SJCRH30 (cell line): Measurements from ENCODE around the gene FBXO39. TPM values are rescaled to one million over a fixed set of nuclear protein-coding genes. Genes with fewer than 3 reads are reported as not detected.
A peak's percentile ranks its signal among the peaks of the same experiment; 100 is the strongest.
"Not testable (repeated sequence)": the region's sequence is repeated elsewhere in the genome, so short reads cannot be mapped to it uniquely, and the experiment has no call there.

Experiments used
- DNase-seq, 2 experiments: peaks; one replicate each; pipeline ENCODE4 v3.0.0-alpha.2; 2015 to 2020
- H3K27ac ChIP-seq: fragments of 250-450 bp; sonication (Bioruptor Pico); 2 replicates; pipeline ENCODE4 v1.5.1; 2020; ENCODE audit warnings: mild to moderate bottlenecking, moderate library complexity
- H3K27me3 ChIP-seq: fragments of 250-450 bp; sonication (Bioruptor Pico); 2 replicates; pipeline ENCODE4 v1.5.1; 2020; ENCODE audit warnings: mild to moderate bottlenecking, moderate library complexity
- H3K36me3 ChIP-seq: fragments of 250-450 bp; sonication (Bioruptor Pico); 2 replicates; pipeline ENCODE4 v1.5.1; 2020; ENCODE audit warnings: mild to moderate bottlenecking, moderate library complexity
- H3K4me1 ChIP-seq: fragments of 250-450 bp; sonication (Bioruptor Pico); 2 replicates; pipeline ENCODE4 v1.5.1; 2020; ENCODE audit warnings: mild to moderate bottlenecking, moderate library complexity
- H3K4me3 ChIP-seq: fragments of 250-450 bp; sonication (Bioruptor Pico); 2 replicates; pipeline ENCODE4 v1.5.1; 2020; ENCODE audit warnings: mild to moderate bottlenecking, moderate library complexity
- H3K9me3 ChIP-seq: fragments of 250-450 bp; sonication (Bioruptor Pico); replicated peaks from 2 replicates; pipeline ENCODE4 v1.5.1; 2020; ENCODE audit warnings: mild to moderate bottlenecking, moderate library complexity
- total RNA-seq: library from RNA; depleted of rRNA; stranded (reverse); fragments of >200 nt; shearing (Covaris generic); gene quantifications from 2 replicates; pipeline ENCODE4 v1.2.3, GENCODE V29; 2014; rRNA removed

Gene FBXO39
- total RNA-seq, result not detected in 2 replicates

DNA sequence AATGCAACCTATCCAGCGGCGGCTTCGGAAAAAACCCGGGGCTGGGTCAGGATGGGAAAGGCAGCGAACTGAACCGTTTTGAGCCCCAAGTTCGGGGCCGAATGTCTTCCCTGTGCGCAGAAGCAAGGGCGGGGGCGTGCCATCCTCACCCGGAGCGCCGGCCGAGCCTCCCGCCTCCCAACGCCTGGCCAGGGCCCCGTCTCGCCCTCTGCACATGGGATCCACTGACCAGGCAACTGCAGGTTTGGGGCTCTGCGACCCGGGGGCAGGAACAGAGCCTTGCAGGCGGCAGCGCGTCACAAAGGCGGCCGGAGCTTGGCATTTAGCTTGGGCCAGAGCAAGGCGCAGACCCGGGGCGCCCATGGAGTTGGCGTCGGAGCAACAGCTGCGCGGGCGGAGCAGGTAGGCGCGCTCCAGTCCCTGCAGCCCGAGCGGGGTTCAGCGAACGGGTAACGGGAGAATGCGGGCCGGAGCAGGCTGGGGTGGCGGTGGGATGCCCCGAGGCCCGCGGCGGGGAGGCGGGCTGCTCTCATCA, at the start of gene FBXO39:
FBXO39 (plus strand) TSS at position 345 of the 535 bp plus-strand sequence. CDS start 3,654 bp downstream, outside the sequence.
- Histone ChIP-seq H3K4me1 (no peaks in the 10 kb centered on the region), H3K36me3 (no peaks in the 10 kb centered on the region), H3K27me3 (no peaks in the 10 kb centered on the region), H3K9me3 (no peaks in the 10 kb centered on the region), H3K27ac (no peak within 1 kb of the TSS), H3K4me3 (no peak within 1 kb of the TSS)
- DNase-seq, result no peak

DNA sequence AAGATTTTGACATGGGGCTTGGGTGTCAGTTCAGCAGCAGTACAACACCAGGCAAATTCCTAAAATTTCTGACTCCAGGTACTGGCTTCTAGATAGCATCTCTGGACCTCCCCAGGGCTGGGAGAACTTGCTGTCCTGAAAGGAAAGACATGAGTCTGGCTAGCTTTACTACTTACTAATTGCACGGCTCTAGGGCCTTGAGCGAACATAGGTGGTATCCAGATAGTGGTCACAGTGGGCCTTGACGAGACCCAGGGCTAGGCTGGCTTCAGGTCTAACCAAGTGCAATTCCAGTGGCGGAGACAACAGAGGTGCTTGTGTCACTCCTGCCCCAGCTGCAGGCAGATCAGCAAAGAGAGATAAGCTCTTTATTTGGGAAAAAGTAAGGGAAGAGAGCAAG, 46.5 kb upstream of the FBXO39 start:
- no peaks in the 10 kb centered on the region for H3K4me1 ChIP-seq
- H3K36me3 ChIP-seq, result no peaks in the 10 kb centered on the region
- no peaks in the 10 kb centered on the region for H3K9me3 ChIP-seq
- no peak overlapping the region for H3K4me3 ChIP-seq
- no peak for DNase-seq
- H3K27me3 ChIP-seq, result no peaks in the 10 kb centered on the region
- no peak overlapping the region for H3K27ac ChIP-seq

- not testable (repeated sequence) for H3K27ac ChIP-seq, H3K4me1 ChIP-seq, H3K36me3 ChIP-seq, H3K27me3 ChIP-seq, H3K4me3 ChIP-seq, H3K9me3 ChIP-seq, DNase-seq
Measured at GRCh38 chr17:6746665-6747064, 29.4 kb upstream of the FBXO39 start.

- Histone ChIP-seq H3K4me3 (no peak overlapping the region), H3K36me3 (no peaks in the 10 kb centered on the region), H3K27ac (no peak overlapping the region), H3K4me1 (peaks cover 10% of the 10 kb centered on the region), H3K9me3 (no peaks in the 10 kb centered on the region), H3K27me3 (no peaks in the 10 kb centered on the region)
- no peak for DNase-seq
Measured at GRCh38 chr17:6748617-6749016, 27.4 kb upstream of the FBXO39 start.

DNA sequence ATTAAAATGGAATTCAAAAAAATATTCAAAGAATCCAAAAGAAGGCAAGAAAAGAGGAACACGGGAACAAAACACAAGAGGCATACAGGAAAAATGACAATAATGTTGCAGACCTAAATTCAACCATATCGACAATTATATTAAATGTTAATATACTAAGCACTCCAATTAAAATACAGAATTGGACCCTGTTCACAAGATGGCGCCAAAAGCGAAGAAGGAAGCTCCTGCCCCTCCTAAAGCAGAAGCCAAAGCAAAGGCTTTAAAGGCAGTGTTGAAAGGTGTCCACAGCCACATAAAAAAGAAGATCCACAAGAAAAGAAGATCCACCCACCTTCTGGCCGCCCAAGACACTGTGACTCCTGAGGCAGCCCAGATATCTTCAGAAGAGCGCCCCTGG, 26.5 kb upstream of the FBXO39 start:
- DNase-seq, result no peak
- no peak overlapping the region for H3K27ac ChIP-seq
- peaks cover 13% of the 10 kb centered on the region for H3K4me1 ChIP-seq
- H3K9me3 ChIP-seq, result no peaks in the 10 kb centered on the region
- H3K36me3 ChIP-seq, result no peaks in the 10 kb centered on the region
- H3K27me3 ChIP-seq, result no peaks in the 10 kb centered on the region
- no peak overlapping the region for H3K4me3 ChIP-seq

GRCh38 chr17:6752068-6752909, 23.7 kb upstream of the FBXO39 start:
- H3K27ac ChIP-seq, result peak overlapping the region; percentile 87
- H3K27me3 ChIP-seq, result no peaks in the 10 kb centered on the region
- H3K36me3 ChIP-seq, result no peaks in the 10 kb centered on the region
- H3K4me3 ChIP-seq, result peak overlapping the region; percentile 23
- peak; percentile 52 to 56 for DNase-seq
- peaks cover 13% of the 10 kb centered on the region for H3K4me1 ChIP-seq
- no peaks in the 10 kb centered on the region for H3K9me3 ChIP-seq

GRCh38 chr17:6753006-6753445, 23.0 kb upstream of the FBXO39 start:
- Histone ChIP-seq H3K27me3 (no peaks in the 10 kb centered on the region), H3K4me3 (peak overlapping the region; percentile 23), H3K4me1 (peaks cover 13% of the 10 kb centered on the region), H3K9me3 (no peaks in the 10 kb centered on the region), H3K36me3 (no peaks in the 10 kb centered on the region), H3K27ac (peak overlapping the region; percentile 87)
- peak; percentile 60 to 68 for DNase-seq

DNA sequence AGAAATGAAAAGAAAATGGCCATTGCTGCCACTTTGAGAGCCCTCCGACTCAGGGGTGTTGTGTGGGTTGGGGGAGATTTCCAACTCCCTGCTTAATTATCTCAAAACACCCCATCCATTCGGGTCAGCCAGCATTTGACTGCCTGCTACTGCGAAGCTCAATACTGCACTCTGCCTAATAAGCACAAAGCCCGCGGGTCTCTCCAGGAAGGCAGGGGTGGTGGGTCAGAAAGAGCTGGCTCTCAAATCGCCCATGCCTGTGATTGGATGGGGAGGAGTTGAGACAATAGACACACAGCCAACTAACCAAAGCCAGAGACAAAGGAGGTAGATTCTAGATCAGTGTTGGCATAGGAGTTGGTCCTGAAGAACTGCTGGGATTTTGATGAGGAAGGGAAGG, 22.5 kb upstream of the FBXO39 start:
- no peaks in the 10 kb centered on the region for H3K36me3 ChIP-seq
- H3K4me1 ChIP-seq, result peaks cover 13% of the 10 kb centered on the region
- H3K27ac ChIP-seq, result peak overlapping the region; percentile 87
- no peaks in the 10 kb centered on the region for H3K27me3 ChIP-seq
- no peaks in the 10 kb centered on the region for H3K9me3 ChIP-seq
- H3K4me3 ChIP-seq, result no peak overlapping the region
- DNase-seq, result no peak

DNA sequence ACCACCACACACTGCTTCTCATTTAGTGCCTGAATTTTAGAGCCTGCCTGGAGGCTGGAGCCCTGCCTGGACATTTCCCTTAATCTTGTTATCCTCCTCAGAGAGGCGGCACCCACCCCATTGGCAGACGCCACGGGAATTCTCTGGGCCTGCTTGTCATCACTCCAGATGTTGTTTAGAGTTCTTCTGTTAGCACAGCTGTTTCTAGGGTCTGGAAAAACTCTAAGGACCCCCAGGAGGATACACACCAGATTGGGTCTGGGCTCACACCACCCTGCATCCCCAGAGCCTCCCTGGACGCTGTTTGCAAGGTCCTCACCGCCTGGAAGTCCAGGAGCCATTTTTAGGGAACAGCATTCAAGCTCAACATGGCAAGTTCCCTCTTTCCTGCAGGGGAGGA, 20.7 kb upstream of the FBXO39 start:
- Histone ChIP-seq H3K4me1 (peaks cover 13% of the 10 kb centered on the region), H3K36me3 (no peaks in the 10 kb centered on the region), H3K27me3 (no peaks in the 10 kb centered on the region), H3K27ac (no peak overlapping the region), H3K4me3 (no peak overlapping the region), H3K9me3 (no peaks in the 10 kb centered on the region)
- peak in 1 of 2 experiments; percentile 10 for DNase-seq

GRCh38 chr17:6755731-6756184, 20.3 kb upstream of the FBXO39 start, which contains the start of gene XAF1:
TSS of gene XAF1 (plus strand) at chr17:6756046. CDS start at chr17:6756079, 33 bp downstream.
- Histone ChIP-seq H3K27ac (no peak within 1 kb of the TSS), H3K36me3 (no peaks in the 10 kb centered on the region), H3K4me3 (no peak within 1 kb of the TSS), H3K27me3 (no peaks in the 10 kb centered on the region), H3K9me3 (no peaks in the 10 kb centered on the region), H3K4me1 (peaks cover 13% of the 10 kb centered on the region)
- no peak for DNase-seq

DNA sequence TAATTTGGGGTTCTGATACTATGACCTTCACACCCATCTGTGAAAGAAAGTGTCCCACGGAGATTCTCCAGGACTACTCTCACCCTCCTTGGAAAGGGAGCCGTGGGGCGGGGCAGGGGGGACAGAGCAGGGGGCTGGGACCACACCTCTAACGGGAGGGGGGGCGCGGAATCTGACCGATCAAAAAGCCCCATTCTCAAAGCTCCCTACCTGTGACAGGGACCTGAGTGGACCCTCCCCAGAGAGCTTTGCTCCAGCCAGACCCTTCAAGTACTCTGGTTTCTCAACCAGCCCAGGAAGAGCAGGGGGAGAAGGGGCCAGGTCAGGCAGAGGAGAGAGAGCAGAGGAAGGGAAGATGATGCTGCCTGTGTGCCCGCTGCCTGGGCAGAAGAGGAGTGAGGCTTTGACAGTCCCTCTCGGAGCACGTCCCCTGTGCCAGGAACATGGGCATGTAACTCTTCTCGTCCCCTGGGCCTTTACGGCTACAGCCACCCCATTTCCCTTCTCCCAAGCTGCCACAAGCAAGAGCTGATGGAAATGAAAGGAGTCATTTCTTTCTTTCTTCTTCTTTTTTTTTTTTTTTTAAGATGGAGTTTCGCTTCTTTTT, 19.5 kb upstream of the FBXO39 start:
- Histone ChIP-seq H3K4me3 (no peak overlapping the region), H3K9me3 (no peaks in the 10 kb centered on the region), H3K27me3 (no peaks in the 10 kb centered on the region), H3K27ac (no peak overlapping the region), H3K36me3 (no peaks in the 10 kb centered on the region), H3K4me1 (peaks cover 13% of the 10 kb centered on the region)
- no peak for DNase-seq

- Histone ChIP-seq H3K4me3 (no peak overlapping the region), H3K9me3 (no peaks in the 10 kb centered on the region), H3K27ac (no peak overlapping the region), H3K27me3 (no peaks in the 10 kb centered on the region), H3K36me3 (no peaks in the 10 kb centered on the region), H3K4me1 (peaks cover 8% of the 10 kb centered on the region; the same call in 1 of the 2 replicates)
- DNase-seq, result no peak
Measured at GRCh38 chr17:6757747-6758146, 18.3 kb upstream of the FBXO39 start.

DNA sequence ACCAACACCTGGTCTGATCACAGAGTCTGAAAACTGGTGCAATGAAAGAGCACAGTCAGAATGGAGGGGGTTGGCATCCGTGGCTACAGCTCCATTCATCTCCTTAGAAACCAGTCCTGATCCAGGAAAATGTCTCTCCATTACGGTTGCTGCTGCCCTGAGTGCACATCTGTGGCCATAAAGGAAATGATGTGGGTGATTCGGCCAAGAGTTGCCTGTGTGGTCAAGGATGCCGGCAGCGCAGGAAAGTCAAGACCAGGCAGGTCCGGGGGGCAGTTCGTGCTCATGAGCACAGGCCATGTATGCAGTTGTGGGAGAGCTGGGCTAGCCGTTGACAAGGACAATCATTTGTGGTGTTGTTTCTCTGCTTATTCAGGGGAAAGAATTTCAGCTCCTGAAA, 14.2 kb upstream of the FBXO39 start:
- H3K36me3 ChIP-seq, result no peaks in the 10 kb centered on the region
- H3K27ac ChIP-seq, result no peak overlapping the region
- no peak overlapping the region for H3K4me3 ChIP-seq
- H3K9me3 ChIP-seq, result no peaks in the 10 kb centered on the region
- no peaks in the 10 kb centered on the region for H3K4me1 ChIP-seq
- DNase-seq, result no peak
- no peaks in the 10 kb centered on the region for H3K27me3 ChIP-seq

DNA sequence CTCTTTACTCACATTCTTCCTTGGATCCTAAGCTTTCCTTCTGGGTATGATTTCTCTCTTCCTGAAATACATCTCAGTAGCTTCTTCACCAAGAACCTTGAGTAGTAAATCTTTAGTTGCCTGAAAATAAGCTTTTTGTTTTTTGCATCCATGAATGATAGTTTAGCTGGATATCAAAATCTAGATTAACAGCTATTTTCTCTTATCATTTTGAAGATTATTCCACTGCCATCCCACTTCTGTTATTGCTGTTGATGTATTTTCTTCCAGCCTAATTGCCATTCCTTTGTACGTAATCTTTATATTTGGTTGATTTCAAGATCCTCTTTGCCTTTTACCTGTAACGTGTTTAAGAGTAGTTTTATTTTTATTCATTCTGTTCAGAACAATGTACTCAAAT, 7.6 kb upstream of the FBXO39 start:
- no peak overlapping the region for H3K4me3 ChIP-seq
- H3K4me1 ChIP-seq, result no peaks in the 10 kb centered on the region
- no peak for DNase-seq
- no peaks in the 10 kb centered on the region for H3K36me3 ChIP-seq
- H3K27me3 ChIP-seq, result no peaks in the 10 kb centered on the region
- H3K9me3 ChIP-seq, result no peaks in the 10 kb centered on the region
- no peak overlapping the region for H3K27ac ChIP-seq

GRCh38 chr17:6772016-6772415, 4.0 kb upstream of the FBXO39 start:
- Histone ChIP-seq H3K9me3 (no peaks in the 10 kb centered on the region), H3K4me1 (no peaks in the 10 kb centered on the region), H3K36me3 (no peaks in the 10 kb centered on the region), H3K4me3 (no peak overlapping the region), H3K27ac (no peak overlapping the region), H3K27me3 (no peaks in the 10 kb centered on the region)
- no peak for DNase-seq
